HG03432 (cell line): Measurements from ENCODE around the gene DLEC1.

Source experiments
- ATAC-seq: cut with Tn5 transposase; IDR thresholded peaks from one replicate; pipeline ENCODE4 v1.9.1; 2021; ENCODE audit warnings: mild to moderate bottlenecking, moderate library complexity; ENCODE audit not compliant: unreplicated experiment

DLEC1 gene

GRCh38 chr3:38000965-38001455 lies 38.0 kb upstream of the DLEC1 start:
- no peak for ATAC-seq

- no peak for ATAC-seq
These were observed 37.4 kb upstream of the DLEC1 start for GRCh38 chr3:38001456-38002081.

- no peak for ATAC-seq
These were observed 36.6 kb upstream of the DLEC1 start for GRCh38 chr3:38002291-38002876.

GRCh38 chr3:38002940-38003339 lies 36.1 kb upstream of the DLEC1 start:
- no peak for ATAC-seq

GRCh38 chr3:38003371-38003816 lies 35.6 kb upstream of the DLEC1 start:
- no peak for ATAC-seq

GRCh38 chr3:38003817-38004414 lies 35.1 kb upstream of the DLEC1 start:
- ATAC-seq: no peak

GRCh38 chr3:38004415-38005075 lies 34.5 kb upstream of the DLEC1 start:
- peak; percentile 55 for ATAC-seq

GRCh38 chr3:38005076-38006020 lies 33.7 kb upstream of the DLEC1 start:
- no peak for ATAC-seq

- ATAC-seq: no peak
These were observed 33.0 kb upstream of the DLEC1 start for GRCh38 chr3:38006031-38006430.

- ATAC-seq: no peak
These were observed 32.5 kb upstream of the DLEC1 start for GRCh38 chr3:38006445-38006995.

GRCh38 chr3:38007754-38008090 lies 31.3 kb upstream of the DLEC1 start:
- no peak for ATAC-seq

- ATAC-seq: no peak
These were observed 30.8 kb upstream of the DLEC1 start for GRCh38 chr3:38008191-38008701.

- no peak for ATAC-seq
These were observed 29.9 kb upstream of the DLEC1 start for GRCh38 chr3:38008971-38009580.

- ATAC-seq: no peak
These were observed 29.0 kb upstream of the DLEC1 start for GRCh38 chr3:38009807-38010591.

GRCh38 chr3:38011111-38011510 lies 27.9 kb upstream of the DLEC1 start:
- no peak for ATAC-seq

- no peak for ATAC-seq
These were observed 23.5 kb upstream of the DLEC1 start for GRCh38 chr3:38015485-38015884.

- no peak for ATAC-seq
These were observed 23.0 kb upstream of the DLEC1 start for GRCh38 chr3:38015984-38016383.

- no peak for ATAC-seq
These were observed 22.6 kb upstream of the DLEC1 start for GRCh38 chr3:38016410-38016809.

GRCh38 chr3:38016847-38017444 lies 22.1 kb upstream of the DLEC1 start:
- ATAC-seq: no peak
